Kidney (tissue), 14 donors: ENCODE results near the gene WDR5. TPM values are rescaled to one million over a fixed set of nuclear protein-coding genes. Genes with fewer than 3 reads are reported as not detected.
A peak's percentile ranks its signal among the peaks of the same experiment; 100 is the strongest.

ENCODE experiments used
- DNase-seq, 5 donors: peaks; one replicate each; pipeline ENCODE4 v3.0.0-alpha.2; 2013 to 2020
- FAIRE-seq: peaks from 2 replicates; lab custom pipeline; 2012; peaks lifted over from hg19 to GRCh38; lab: Jason Lieb, UNC
- H3K27ac ChIP-seq, 2 donors: one replicate each; pipeline ENCODE4 v1.7.0; 2013; ENCODE audit warnings: low read depth in 2 of 2, low read length in 2 of 2, inconsistent platforms in 1 of 2
- H3K27me3 ChIP-seq: one replicate; pipeline ENCODE4 v1.7.1; 2013; ENCODE audit warnings: low read length, inconsistent platforms; ENCODE audit not compliant: control insufficient read depth, insufficient read depth
- H3K36me3 ChIP-seq, 3 donors: one replicate each; pipeline versions ENCODE4 v1.7.0 to v1.7.1; 2013; ENCODE audit warnings: low read length in 3 of 3, control low read depth in 1 of 3, inconsistent platforms in 1 of 3; ENCODE audit not compliant: insufficient read depth in 3 of 3, control insufficient read depth in 2 of 3
- H3K4me1 ChIP-seq, 3 donors: one replicate each; pipeline versions ENCODE4 v1.7.0 to v1.7.1; 2013; ENCODE audit warnings: low read length in 3 of 3, inconsistent platforms in 1 of 3, low read depth in 1 of 3; ENCODE audit not compliant: control insufficient read depth in 2 of 3, insufficient read depth in 2 of 3
- H3K4me3 ChIP-seq, 3 donors: one replicate each; pipeline versions ENCODE4 v1.7.0 to v1.8.1; 2013; ENCODE audit warnings: low read length in 3 of 3, control low read depth in 1 of 3, inconsistent platforms in 1 of 3
- H3K9ac ChIP-seq, 3 donors: one replicate each; pipeline versions ENCODE4 v1.7.0 to v1.7.1; 2013; ENCODE audit warnings: low read length in 3 of 3, control low read depth in 1 of 3, inconsistent platforms in 1 of 3
- H3K9me3 ChIP-seq, 3 donors: one replicate each; pipeline versions ENCODE4 v1.7.0 to v1.7.1; 2013; ENCODE audit warnings: low read length in 3 of 3, control low read depth in 1 of 3, inconsistent platforms in 1 of 3; ENCODE audit not compliant: control insufficient read depth in 2 of 3, insufficient read depth in 1 of 3
- intact Hi-C: fragments of 100-400 bp; cut with DNase I; formaldehyde crosslinking; loops from one replicate; pipeline ENCODE4 v1.11.1; 2022
- polyA plus RNA-seq: library from polyadenylated mRNA; stranded (reverse); fragments of 350-450 nt; fragmentation: Illumina TruSeq; extraction: RNeasy Lipid Tissue Mini Kit (QIAGEN cat#74804); gene quantifications from one replicate; pipeline ENCODE4 v1.2.3, GENCODE V29; 2014; ENCODE audit warnings: low read depth, low replicate concordance; ENCODE audit not compliant: insufficient read depth
- total RNA-seq: library from RNA; stranded (reverse); fragmentation: NEBNext Ultra II Directional; extraction: Animal tissue kit (Norgen Biotek cat#: 25700); gene quantifications from one replicate; pipeline ENCODE4 v1.2.1, GENCODE V29; 2021
- TF ChIP-seq, protein P1 (sequence below): IDR thresholded peaks from 3 replicates; pipeline ENCODE4 v1.5.1; 2012; ENCODE audit warnings: mild to moderate bottlenecking, moderate library complexity, borderline replicate concordance; ENCODE audit not compliant: insufficient read depth; ENCODE audit errors: extremely low read depth
- donor health status: control.
- donor health status: control.
- donor health status: control.
- donor health status: control.
- donor health status: control.
- donor health status: DM: yes; HTN: yes; CAD: no.
- donor health status: Normal renal cell carcinoma (clear cell type).

Gene WDR5
- total and polyA plus RNA-seq, 2 donors from 2014 or later = 18.8 to 25.4 TPM

GRCh38 chr9:134162212-134162775, 26.4 kb downstream of the WDR5 start:
- H3K9me3 ChIP-seq = no peaks in the 10 kb centered on the region
- intact Hi-C loops = no loop called here
- no peak overlapping the region for H3K4me3 ChIP-seq
- H3K27ac ChIP-seq = no peak overlapping the region
- peaks cover 0 to 7% (median 6%) of the 10 kb centered on the region in 3 donors for H3K4me1 ChIP-seq
- FAIRE-seq (no peak), DNase-seq (no peak)
- TF ChIP-seq, protein P1, sequence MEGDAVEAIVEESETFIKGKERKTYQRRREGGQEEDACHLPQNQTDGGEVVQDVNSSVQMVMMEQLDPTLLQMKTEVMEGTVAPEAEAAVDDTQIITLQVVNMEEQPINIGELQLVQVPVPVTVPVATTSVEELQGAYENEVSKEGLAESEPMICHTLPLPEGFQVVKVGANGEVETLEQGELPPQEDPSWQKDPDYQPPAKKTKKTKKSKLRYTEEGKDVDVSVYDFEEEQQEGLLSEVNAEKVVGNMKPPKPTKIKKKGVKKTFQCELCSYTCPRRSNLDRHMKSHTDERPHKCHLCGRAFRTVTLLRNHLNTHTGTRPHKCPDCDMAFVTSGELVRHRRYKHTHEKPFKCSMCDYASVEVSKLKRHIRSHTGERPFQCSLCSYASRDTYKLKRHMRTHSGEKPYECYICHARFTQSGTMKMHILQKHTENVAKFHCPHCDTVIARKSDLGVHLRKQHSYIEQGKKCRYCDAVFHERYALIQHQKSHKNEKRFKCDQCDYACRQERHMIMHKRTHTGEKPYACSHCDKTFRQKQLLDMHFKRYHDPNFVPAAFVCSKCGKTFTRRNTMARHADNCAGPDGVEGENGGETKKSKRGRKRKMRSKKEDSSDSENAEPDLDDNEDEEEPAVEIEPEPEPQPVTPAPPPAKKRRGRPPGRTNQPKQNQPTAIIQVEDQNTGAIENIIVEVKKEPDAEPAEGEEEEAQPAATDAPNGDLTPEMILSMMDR = no peak
- H3K27me3 ChIP-seq = no peaks in the 10 kb centered on the region
- no peak overlapping the region for H3K9ac ChIP-seq
- H3K36me3 ChIP-seq = peaks cover 0 to 14% (median 4%) of the 10 kb centered on the region in 3 donors

- Histone ChIP-seq H3K27me3 (no peaks in the 10 kb centered on the region), H3K9ac (peak overlapping the region in 2 of 3 donors; percentile 40 to 43), H3K36me3 (peaks cover 0 to 10% (median 4%) of the 10 kb centered on the region in 3 donors), H3K4me1 (peaks cover 0 to 7% (median 6%) of the 10 kb centered on the region in 3 donors), H3K9me3 (no peaks in the 10 kb centered on the region), H3K4me3 (peak overlapping the region in 1 of 3 donors; percentile 56), H3K27ac (no peak overlapping the region)
- no peak for FAIRE-seq
- no peak for DNase-seq
- TF ChIP-seq, protein P1 = no peak
- intact Hi-C loops = no loop called here
These were observed 27.1 kb downstream of the WDR5 start for GRCh38 chr9:134162926-134163370.

GRCh38 chr9:134163371-134164196, 27.7 kb downstream of the WDR5 start:
- Histone ChIP-seq H3K9me3 (no peaks in the 10 kb centered on the region), H3K4me3 (peak overlapping the region in 1 of 3 donors; percentile 56), H3K36me3 (peaks cover 0 to 4% (median under 1%) of the 10 kb centered on the region in 3 donors), H3K4me1 (peaks cover 0 to 7% (median 6%) of the 10 kb centered on the region in 3 donors), H3K27me3 (no peaks in the 10 kb centered on the region), H3K9ac (peak overlapping the region; percentile 3 to 43 (median 40)), H3K27ac (no peak overlapping the region)
- DNase-seq (peak; percentile 61 to 90 (median 81)), FAIRE-seq (no peak)
- TF ChIP-seq, protein P1 = peak; percentile 49
- intact Hi-C loops = no loop called here
